LNCAP (cell line): Measurements from ENCODE around the gene C19orf81.

Experiments used
- TF ChIP-seq, protein P1 (sequence below): fragments of 450-650 bp; IDR thresholded peaks from 2 replicates; pipeline ENCODE4 v1.5.1; 2017; ENCODE audit warnings: mild to moderate bottlenecking

C19orf81 gene

DNA sequence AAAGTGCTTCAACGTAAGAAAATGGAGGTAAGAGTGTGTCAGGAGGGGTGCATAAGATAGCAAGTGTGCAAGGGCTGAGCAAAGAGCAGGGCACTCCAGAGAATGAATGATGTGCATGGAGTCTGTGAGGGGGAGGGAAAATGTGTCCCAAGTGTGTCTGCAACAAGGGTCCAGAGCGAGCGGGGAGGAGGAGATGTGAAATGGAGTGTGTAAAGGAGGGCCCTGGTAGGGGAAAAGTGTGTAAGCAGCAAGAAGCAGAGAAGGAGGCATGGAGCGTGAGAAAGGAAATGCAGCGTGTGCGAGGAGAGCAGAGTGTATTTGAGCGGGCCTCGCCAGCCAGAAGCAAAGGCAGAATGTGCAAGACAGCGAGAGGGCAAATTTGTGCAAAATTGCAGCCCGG, 11.8 kb downstream of the C19orf81 start:
- TF ChIP-seq, protein P1, sequence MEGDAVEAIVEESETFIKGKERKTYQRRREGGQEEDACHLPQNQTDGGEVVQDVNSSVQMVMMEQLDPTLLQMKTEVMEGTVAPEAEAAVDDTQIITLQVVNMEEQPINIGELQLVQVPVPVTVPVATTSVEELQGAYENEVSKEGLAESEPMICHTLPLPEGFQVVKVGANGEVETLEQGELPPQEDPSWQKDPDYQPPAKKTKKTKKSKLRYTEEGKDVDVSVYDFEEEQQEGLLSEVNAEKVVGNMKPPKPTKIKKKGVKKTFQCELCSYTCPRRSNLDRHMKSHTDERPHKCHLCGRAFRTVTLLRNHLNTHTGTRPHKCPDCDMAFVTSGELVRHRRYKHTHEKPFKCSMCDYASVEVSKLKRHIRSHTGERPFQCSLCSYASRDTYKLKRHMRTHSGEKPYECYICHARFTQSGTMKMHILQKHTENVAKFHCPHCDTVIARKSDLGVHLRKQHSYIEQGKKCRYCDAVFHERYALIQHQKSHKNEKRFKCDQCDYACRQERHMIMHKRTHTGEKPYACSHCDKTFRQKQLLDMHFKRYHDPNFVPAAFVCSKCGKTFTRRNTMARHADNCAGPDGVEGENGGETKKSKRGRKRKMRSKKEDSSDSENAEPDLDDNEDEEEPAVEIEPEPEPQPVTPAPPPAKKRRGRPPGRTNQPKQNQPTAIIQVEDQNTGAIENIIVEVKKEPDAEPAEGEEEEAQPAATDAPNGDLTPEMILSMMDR, result no peak

DNA sequence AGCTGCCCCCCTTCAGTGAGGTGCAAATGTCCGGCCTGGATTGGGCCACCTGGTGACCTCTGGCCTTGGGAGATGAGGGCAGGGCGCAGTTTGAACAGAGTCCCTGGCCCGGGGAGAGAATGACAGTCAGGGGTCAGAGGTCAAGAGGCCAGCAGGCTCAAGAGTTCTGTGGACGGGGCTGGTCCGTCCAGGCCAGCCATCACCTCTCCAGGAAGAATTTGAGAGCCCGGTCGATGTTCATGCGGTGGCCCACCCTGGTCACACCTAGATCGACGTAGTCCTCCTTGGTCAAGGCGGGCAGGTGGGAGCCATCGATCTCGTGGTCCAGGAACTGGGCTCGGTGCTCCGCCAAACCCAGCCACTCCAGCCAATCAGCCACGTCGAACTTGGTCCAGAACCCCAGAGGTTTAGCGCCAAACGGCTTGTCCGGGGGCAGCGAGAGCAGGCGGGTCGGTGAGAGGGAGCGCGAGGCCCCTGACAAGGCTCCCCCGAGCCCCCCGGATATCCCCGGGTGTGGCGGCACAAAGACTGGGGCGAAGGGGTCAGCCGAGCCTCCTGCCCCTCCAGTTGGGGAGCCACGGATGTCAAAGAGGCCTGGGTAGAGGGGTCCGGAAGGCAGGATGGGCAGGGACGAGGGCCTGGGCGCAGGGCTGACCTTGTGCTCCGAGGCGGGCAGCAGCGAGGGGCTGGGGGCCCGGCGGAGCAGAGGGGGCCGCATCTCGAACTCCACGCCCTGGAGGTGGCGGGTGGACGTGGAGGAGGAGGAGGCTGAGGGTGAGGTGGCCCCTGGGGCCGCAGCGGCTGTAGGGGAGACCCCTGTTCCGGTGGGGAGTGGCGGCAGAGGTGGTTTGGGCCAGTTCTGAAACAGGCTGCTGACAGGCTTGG, 12.8 kb downstream of the C19orf81 start:
- TF ChIP-seq, protein P1, result no peak

DNA sequence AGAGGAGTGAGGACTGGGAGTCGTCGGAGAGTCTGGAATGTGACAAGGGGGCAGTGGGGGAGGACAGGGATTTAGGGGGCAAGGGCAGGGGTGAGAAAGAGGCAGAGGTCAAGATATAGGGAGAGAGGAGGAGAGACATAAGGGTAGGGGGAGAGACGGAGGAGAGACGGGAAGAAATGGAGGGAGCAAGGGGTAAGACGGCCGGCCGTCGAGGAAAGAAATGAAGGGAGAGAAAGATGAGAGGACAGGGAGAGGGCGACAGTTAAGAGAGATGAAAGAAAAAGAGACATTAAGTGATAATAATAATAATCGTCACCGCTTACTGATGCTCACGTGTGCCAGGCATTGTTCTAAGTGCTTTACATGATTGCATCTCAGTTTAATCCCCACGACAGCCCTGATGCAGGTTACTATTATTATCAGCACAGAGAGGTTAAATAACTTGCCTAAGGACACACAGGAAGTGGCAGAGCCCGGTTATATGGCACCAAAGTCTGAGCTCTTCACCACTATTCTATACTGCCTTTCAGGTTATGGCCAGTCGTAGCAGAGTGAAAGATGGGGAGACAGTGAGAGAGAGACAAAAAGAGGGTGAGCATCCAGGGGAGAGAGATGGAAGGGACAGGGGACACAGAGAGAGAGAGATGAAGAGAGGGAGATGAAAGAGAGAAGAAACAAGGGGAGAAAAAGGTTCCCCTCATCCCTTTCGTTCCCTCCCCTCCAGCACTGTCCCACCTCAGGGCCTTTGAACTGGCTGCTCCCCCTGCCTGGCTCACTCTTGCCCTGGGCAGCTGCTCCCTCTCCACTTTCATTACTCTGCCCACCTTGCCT, 13.6 kb downstream of the C19orf81 start:
- TF ChIP-seq, protein P1, result no peak

DNA sequence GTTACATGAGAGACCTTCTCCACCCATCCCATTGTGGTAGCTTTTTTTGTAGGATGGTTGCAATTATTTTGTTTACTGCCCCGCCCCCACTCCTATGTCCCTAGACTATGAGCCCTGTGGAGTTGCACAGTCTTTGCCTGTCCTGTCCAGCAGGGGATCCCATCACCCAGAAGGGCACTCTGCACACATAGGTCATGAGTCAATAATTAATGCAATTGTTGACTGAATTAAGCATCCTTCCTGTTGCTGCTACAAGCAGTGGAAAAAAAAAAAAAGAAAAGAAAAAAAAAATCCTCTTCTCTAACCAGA, 14.2 kb downstream of the C19orf81 start:
- TF ChIP-seq, protein P1, result no peak

DNA sequence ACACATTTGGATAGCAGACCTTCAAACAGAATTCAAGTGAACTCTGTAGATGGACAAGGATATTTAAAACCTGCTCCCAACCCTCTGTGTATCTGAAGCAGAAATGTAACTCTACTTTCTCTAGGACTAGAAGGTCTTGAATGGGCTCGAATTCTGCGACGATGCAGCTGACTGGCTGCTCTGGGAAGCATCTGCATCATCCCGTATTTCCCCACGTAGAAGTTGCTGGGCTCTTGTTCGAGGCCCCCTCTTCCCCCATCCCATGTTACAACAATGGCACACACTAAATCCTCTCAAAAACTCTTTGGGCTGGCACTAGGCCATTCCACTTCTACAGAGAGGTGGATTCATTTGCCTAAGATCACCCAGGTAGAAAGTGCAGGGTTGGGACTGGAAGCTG, 15.0 kb downstream of the C19orf81 start:
- TF ChIP-seq, protein P1, result no peak

DNA sequence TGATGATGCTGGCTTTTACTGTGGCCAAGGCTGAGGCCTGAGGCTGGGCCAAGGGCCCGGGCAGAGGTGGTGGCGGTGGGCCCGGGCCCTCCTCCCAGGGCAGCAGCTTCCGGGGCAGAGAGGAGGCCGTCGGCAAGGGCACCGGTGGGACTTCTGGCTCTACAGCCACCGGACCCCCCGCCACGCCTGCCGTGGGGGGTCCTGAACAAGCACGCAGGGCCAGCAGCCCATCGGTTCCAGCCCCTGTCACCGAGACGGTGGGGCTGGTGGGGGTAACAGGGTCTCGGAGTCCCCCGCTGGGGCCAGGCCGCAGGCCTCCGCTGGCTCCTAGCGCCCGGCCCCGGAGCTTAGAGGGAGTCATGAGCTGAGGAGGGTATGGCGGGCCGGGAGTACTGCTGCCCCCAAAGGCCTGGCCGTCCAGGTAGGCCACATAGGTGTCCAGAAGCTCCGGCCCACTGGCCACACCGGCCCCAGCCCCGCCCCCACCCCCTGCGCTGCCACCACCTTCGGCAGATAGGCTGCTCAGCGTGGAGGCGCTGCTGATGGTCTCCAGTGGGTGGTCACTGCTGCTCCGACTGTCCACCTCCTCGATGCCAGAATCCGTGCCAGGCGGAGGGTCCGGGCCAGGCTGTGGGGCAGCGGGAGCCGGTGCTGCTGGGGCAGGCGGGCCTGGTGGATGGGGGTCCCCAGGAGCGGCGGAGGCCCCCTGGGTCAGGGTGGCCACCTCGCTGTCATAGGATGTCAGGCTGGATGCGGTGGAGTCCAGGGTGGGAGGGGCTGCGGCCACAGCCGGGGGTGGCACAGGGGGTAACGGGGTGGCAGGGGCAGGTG, 17.3 kb downstream of the C19orf81 start:
- TF ChIP-seq, protein P1, result no peak

DNA sequence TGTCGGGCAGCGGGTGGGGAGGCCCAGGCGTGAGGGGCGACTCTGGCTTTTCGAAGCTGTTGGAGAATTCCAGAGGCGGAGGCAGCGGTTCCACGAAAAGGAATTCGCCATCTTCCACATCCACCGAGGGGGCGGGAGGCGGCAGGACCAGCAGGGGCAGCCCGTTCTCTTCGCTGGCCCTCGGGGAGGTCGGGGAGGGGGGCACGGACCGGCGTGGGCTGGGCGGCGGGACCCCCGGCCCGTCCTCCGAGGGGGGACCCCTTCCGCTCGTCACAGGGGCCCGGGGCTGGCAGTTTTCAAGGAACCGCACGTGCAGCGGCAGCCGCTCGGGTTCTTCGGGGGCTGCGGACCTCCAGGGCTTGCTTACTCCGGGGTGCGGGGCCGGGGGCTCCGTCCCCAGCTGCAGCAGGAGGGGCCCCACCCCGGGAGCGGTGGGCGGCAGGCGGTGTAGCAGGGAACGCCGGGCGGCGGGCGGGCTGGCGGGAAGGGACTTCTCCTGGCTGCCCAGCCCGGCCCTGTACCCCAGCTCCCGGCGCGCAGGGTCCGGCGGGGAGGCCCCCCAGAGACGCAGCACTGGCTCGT, 18.0 kb downstream of the C19orf81 start:
- TF ChIP-seq, protein P1, result no peak
